WTC11 (cell line): Measurements from ENCODE around the gene TNRC6A. TPM values are rescaled to one million over a fixed set of nuclear protein-coding genes. Genes with fewer than 3 reads are reported as not detected.

Experiments used
- ATAC-seq: fragments of 200-7000 bp; cut with Tn5 transposase; 2 replicates; pipeline ENCODE4 v1.10.0; 2021; ENCODE audit warnings: mild to moderate bottlenecking, moderate library complexity
- CTCF ChIA-PET: fragments of 300-600 bp; sonication (Branson Sonifier 250); formaldehyde crosslinking; loops from one replicate; lab custom pipeline; 2021; ENCODE audit warnings: antibody characterized with exemption; lab: Charles Lee
- POLR2A ChIA-PET: fragments of 350-600 bp; sonication (Branson Sonifier 250); formaldehyde crosslinking; loops from one replicate; lab custom pipeline; 2021; ENCODE audit warnings: antibody characterized with exemption; lab: Charles Lee
- DNase-seq: peaks from one replicate; pipeline ENCODE4 v3.0.0; 2021; ENCODE audit warnings: low spot score
- H3K27ac Mint-ChIP-seq: 2 replicates; pipeline ENCODE4 v1.8.0; 2021; ENCODE audit warnings: mixed read lengths
- H3K27me3 Mint-ChIP-seq: 2 replicates; pipeline ENCODE4 v1.8.0; 2021; ENCODE audit warnings: low read depth, mild to moderate bottlenecking, moderate library complexity, mixed read lengths
- H3K36me3 Mint-ChIP-seq: 2 replicates; pipeline ENCODE4 v1.8.0; 2021; ENCODE audit warnings: mixed read lengths
- H3K4me1 Mint-ChIP-seq: 2 replicates; pipeline ENCODE4 v1.8.0; 2022; ENCODE audit warnings: mixed read lengths
- H3K4me3 Mint-ChIP-seq: 2 replicates; pipeline ENCODE4 v1.8.0; 2021; ENCODE audit warnings: mild to moderate bottlenecking, moderate library complexity, mixed read lengths
- H3K9me3 Mint-ChIP-seq: 2 replicates; pipeline ENCODE4 v1.8.0; 2021; ENCODE audit warnings: mixed read lengths
- AR ChIP-seq: fragments of 250-450 bp; sonication (Bioruptor Pico); IDR thresholded peaks from 2 replicates; pipeline ENCODE4 v1.9.0; 2021; ENCODE audit warnings: mild to moderate bottlenecking
- ATF6 ChIP-seq: sonication (generic); formaldehyde crosslinking; IDR thresholded peaks from 2 replicates; pipeline ENCODE4 v1.8.1; 2023; ENCODE audit warnings: mild to moderate bottlenecking, missing genetic modification reagents
- ERG ChIP-seq: fragments of 250-450 bp; sonication (Bioruptor Pico); IDR thresholded peaks from 2 replicates; pipeline ENCODE4 v1.8.0; 2021; ENCODE audit warnings: mild to moderate bottlenecking
- FOXP1 ChIP-seq: sonication (generic); formaldehyde crosslinking; IDR thresholded peaks from 2 replicates; pipeline ENCODE4 v1.8.0; 2022; ENCODE audit warnings: missing genetic modification reagents, mild to moderate bottlenecking, moderate library complexity, borderline replicate concordance
- HMGXB4 ChIP-seq: sonication (generic); formaldehyde crosslinking; IDR thresholded peaks from 2 replicates; pipeline ENCODE4 v1.8.1; 2023; ENCODE audit warnings: mild to moderate bottlenecking, moderate library complexity, missing genetic modification reagents
- PRDM15 ChIP-seq: sonication (generic); formaldehyde crosslinking; IDR thresholded peaks from 2 replicates; pipeline ENCODE4 v1.8.0; 2022; ENCODE audit warnings: missing genetic modification reagents
- PREB ChIP-seq: sonication (generic); formaldehyde crosslinking; IDR thresholded peaks from 2 replicates; pipeline ENCODE4 v1.8.1; 2022; ENCODE audit warnings: mild to moderate bottlenecking, missing genetic modification reagents, moderate library complexity, borderline replicate concordance
- RORB ChIP-seq: fragments of 250-450 bp; sonication (Bioruptor Pico); IDR thresholded peaks from 2 replicates; pipeline ENCODE4 v1.9.0; 2021; ENCODE audit warnings: mild to moderate bottlenecking
- SMAD3 ChIP-seq: sonication (generic); formaldehyde crosslinking; IDR thresholded peaks from 2 replicates; pipeline ENCODE4 v1.8.0; 2022; ENCODE audit warnings: missing genetic modification reagents, mild to moderate bottlenecking, borderline replicate concordance
- SP1 ChIP-seq: sonication (generic); formaldehyde crosslinking; conservative IDR thresholded peaks from 2 replicates; pipeline ENCODE4 v1.8.1; 2022; ENCODE audit warnings: missing genetic modification reagents
- TCF7 ChIP-seq: sonication (generic); formaldehyde crosslinking; IDR thresholded peaks from 2 replicates; pipeline ENCODE4 v1.8.0; 2022; ENCODE audit warnings: mild to moderate bottlenecking, low read depth, missing genetic modification reagents, moderate library complexity
- TEAD1 ChIP-seq: sonication (generic); formaldehyde crosslinking; IDR thresholded peaks from 2 replicates; pipeline ENCODE4 v1.8.0; 2022; ENCODE audit warnings: mild to moderate bottlenecking, missing genetic modification reagents
- TP53 ChIP-seq: sonication (generic); formaldehyde crosslinking; IDR thresholded peaks from 2 replicates; pipeline ENCODE4 v1.8.1; 2023; ENCODE audit warnings: mild to moderate bottlenecking, missing genetic modification reagents
- ZBTB43 ChIP-seq: sonication (generic); formaldehyde crosslinking; IDR thresholded peaks from 2 replicates; pipeline ENCODE4 v1.8.1; 2023; ENCODE audit warnings: mild to moderate bottlenecking, missing genetic modification reagents
- ZNF263 ChIP-seq: sonication (generic); formaldehyde crosslinking; IDR thresholded peaks from 2 replicates; pipeline ENCODE4 v1.8.1; 2022; ENCODE audit warnings: low read depth, mild to moderate bottlenecking, moderate library complexity, missing genetic modification reagents
- ZNF281 ChIP-seq: sonication (generic); formaldehyde crosslinking; IDR thresholded peaks from 2 replicates; pipeline ENCODE4 v1.8.0; 2023; ENCODE audit warnings: mild to moderate bottlenecking, missing genetic modification reagents
- ZNF317 ChIP-seq: sonication (generic); formaldehyde crosslinking; IDR thresholded peaks from 2 replicates; pipeline ENCODE4 v1.8.1; 2023; ENCODE audit warnings: low read depth, mild to moderate bottlenecking, moderate library complexity, missing genetic modification reagents, borderline replicate concordance
- total RNA-seq: library from RNA; stranded (reverse); gene quantifications from 3 replicates; pipeline ENCODE4 v1.2.3, GENCODE V29; 2021

The TNRC6A gene
- total RNA-seq, 1 experiment from 2014 or later, result 86.3 TPM

- no peaks in the 10 kb centered on the region for H3K9me3 Mint-ChIP-seq
- no peak overlapping the region for H3K4me3 Mint-ChIP-seq
- H3K27me3 Mint-ChIP-seq, result no peaks in the 10 kb centered on the region
- ATAC-seq, result no peak
- 0 out of 2 replicates have a peak overlapping the region, but pooled peaks have one; percentile 39 for H3K27ac Mint-ChIP-seq
- DNase-seq, result no peak
- peaks cover 25% of the 10 kb centered on the region for H3K36me3 Mint-ChIP-seq
- TF ChIP-seq TCF7 (CRISPR knock-in tag), result no peak
- TF ChIP-seq SMAD3 (CRISPR knock-in tag), result no peak
- no peak for TF ChIP-seq SP1
- no peak for TF ChIP-seq ATF6
- no peak for TF ChIP-seq ZBTB43 (CRISPR knock-in tag)
- TF ChIP-seq ZNF263 (CRISPR knock-in tag), result no peak
- TF ChIP-seq TEAD1 (CRISPR knock-in tag), result no peak
- no peak for TF ChIP-seq PREB (CRISPR knock-in tag)
- TF ChIP-seq ZNF281 (CRISPR knock-in tag), result no peak
- TF ChIP-seq TP53, result no peak
- no peak for TF ChIP-seq PRDM15 (CRISPR knock-in tag)
- TF ChIP-seq ERG (CRISPR knock-in tag), result no peak
- TF ChIP-seq, all 79 proteins: peak for 0
- CTCF ChIA-PET, result no interaction called here
- POLR2A ChIA-PET, result no interaction called here
- peaks cover 4% of the 10 kb centered on the region for H3K4me1 Mint-ChIP-seq
These were observed 32.1 kb downstream of the TNRC6A start for GRCh38 chr16:24761526-24761925.

GRCh38 chr16:24764916-24765315, 35.5 kb downstream of the TNRC6A start:
- CTCF ChIA-PET, result no interaction called here
- H3K27ac Mint-ChIP-seq, result peak overlapping the region; percentile 45
- peaks cover 23% of the 10 kb centered on the region for H3K4me1 Mint-ChIP-seq
- no peaks in the 10 kb centered on the region for H3K9me3 Mint-ChIP-seq
- peaks cover 30% of the 10 kb centered on the region for H3K36me3 Mint-ChIP-seq
- H3K27me3 Mint-ChIP-seq, result no peaks in the 10 kb centered on the region
- POLR2A ChIA-PET, result no interaction called here
- DNase-seq (no peak), ATAC-seq (no peak)
- no peak overlapping the region for H3K4me3 Mint-ChIP-seq
- TF ChIP-seq HMGXB4 (CRISPR knock-in tag) (no peak), AR (CRISPR knock-in tag) (no peak), ZNF317 (CRISPR knock-in tag) (no peak), SP1 (no peak), RORB (CRISPR knock-in tag) (no peak), FOXP1 (CRISPR knock-in tag) (no peak)
